HG02970 (cell line): ENCODE data around the gene APOC1.
"Not testable (repeated sequence)": the region's sequence is repeated elsewhere in the genome, so short reads cannot be mapped to it uniquely, and the experiment has no call there.

Experiments used
- ATAC-seq: cut with Tn5 transposase; IDR thresholded peaks from one replicate; pipeline ENCODE4 v1.9.1; 2021; ENCODE audit warnings: mild to moderate bottlenecking, moderate library complexity, moderate number of reproducible peaks; ENCODE audit not compliant: unreplicated experiment, low FRiP score

Gene APOC1

DNA sequence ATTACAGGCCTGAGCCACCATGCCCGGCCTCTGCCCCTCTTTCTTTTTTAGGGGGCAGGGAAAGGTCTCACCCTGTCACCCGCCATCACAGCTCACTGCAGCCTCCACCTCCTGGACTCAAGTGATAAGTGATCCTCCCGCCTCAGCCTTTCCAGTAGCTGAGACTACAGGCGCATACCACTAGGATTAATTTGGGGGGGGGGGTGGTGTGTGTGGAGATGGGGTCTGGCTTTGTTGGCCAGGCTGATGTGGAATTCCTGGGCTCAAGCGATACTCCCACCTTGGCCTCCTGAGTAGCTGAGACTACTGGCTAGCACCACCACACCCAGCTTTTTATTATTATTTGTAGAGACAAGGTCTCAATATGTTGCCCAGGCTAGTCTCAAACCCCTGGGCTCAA is 4.6 kb upstream of the APOC1 start:
- ATAC-seq = no peak

DNA sequence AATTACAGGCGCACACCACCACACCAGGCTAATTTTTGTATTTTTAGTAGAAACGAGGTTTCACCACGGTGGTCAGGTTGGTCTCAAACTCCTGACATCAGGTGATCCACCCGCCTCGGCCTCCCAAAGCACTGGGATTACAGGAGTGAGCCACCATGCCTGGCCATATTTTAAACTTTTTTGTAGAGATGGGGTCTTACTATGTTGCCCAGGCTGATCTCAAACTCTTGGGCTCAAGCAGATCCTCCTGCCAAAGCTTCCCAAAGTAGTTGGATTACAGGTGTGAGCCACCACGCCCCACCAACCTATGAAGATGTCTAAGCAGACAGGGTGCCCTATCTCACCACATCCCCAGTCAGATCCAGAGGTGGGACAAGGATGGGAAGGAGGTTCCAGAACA is 2.5 kb upstream of the APOC1 start:
- not testable (repeated sequence) for ATAC-seq

GRCh38 chr19:44912854-44913253 is 1.6 kb upstream of the APOC1 start:
- no peak for ATAC-seq

GRCh38 chr19:44913512-44914432 is 636 bp upstream of the APOC1 start:
- ATAC-seq = not testable (repeated sequence)

GRCh38 chr19:44924243-44924725 is 9.9 kb downstream of the APOC1 start:
- no peak for ATAC-seq

GRCh38 chr19:44925114-44925891 is 10.9 kb downstream of the APOC1 start:
- ATAC-seq = no peak

DNA sequence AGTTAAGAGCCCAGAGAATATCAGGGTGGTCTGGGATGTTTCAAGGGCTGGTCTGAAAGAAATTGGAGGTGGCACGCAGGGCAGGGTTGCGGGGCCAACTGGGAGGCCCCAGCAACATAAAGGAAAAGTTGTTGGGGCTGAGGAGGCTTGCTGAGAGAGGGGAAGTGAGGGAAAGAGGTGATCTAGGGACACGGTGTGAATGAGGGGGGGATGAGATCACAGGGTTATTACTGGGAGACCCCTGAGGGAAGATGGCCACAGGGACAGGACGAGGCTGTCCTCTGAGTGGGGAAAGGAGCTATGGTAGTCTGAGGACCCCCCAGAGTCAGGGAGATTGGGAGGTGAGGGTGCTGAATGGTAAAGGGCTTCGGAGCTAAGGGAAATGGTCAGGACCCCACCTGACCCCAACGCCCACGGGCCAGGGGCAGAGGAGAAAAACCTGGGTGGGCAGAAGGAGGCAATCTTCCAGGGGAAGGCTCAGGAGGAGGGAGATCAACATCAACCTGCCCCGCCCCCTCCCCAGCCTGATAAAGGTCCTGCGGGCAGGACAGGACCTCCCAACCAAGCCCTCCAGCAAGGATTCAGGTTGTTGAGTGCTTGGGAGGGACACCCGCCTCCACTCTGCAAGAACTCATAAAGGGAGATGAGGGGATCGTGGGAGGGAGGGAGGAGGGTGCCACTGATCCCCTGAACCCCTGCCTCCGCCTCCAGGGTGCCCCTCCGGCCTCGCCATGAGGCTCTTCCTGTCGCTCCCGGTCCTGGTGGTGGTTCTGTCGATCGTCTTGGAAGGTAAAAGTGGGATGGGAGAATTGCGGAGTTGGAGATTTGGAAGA is 12.1 kb downstream of the APOC1 start:
- ATAC-seq = not testable (repeated sequence)

DNA sequence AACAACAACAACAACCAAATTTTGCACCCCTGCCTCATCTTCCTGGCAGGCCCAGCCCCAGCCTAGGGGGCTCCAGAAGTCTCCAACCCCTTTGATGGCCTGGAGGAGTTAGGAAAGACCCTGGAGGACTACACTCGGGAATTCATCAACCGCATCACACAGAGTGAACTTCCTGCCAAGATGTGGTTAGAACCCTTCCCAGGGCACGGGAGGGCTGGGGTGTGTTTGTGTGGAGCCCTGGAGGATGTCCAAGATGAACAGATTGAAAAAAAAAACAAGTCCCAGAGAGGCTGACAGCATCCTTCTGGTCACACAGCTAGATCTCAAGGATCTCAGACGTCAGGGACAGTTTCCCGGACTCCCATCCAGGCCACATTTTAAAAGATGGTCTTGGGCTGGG is 13.3 kb downstream of the APOC1 start:
- no peak for ATAC-seq

GRCh38 chr19:44930088-44930487 is 15.7 kb downstream of the APOC1 start:
- ATAC-seq = no peak

- no peak for ATAC-seq
Observed at GRCh38 chr19:44931541-44931940, 17.1 kb downstream of the APOC1 start.

DNA sequence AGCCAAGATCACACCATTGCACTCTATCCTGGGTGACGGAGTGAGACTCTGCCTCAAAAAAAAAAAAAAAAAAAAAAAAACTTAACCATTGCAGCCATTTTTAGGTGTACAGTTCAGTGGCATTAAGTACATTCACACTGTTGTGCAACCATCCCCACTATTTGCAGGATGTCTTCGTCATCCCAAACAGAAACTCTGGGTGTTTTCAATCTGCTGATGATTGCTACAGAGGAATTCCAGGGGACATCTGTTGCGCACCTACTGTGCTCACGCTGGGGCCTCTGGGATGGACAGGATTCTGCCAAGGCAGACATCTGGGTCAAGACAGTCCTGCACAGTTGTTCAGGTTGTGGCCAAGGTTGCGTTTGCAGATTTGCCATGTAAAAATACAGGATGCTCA is 25.3 kb downstream of the APOC1 start:
- ATAC-seq = no peak

DNA sequence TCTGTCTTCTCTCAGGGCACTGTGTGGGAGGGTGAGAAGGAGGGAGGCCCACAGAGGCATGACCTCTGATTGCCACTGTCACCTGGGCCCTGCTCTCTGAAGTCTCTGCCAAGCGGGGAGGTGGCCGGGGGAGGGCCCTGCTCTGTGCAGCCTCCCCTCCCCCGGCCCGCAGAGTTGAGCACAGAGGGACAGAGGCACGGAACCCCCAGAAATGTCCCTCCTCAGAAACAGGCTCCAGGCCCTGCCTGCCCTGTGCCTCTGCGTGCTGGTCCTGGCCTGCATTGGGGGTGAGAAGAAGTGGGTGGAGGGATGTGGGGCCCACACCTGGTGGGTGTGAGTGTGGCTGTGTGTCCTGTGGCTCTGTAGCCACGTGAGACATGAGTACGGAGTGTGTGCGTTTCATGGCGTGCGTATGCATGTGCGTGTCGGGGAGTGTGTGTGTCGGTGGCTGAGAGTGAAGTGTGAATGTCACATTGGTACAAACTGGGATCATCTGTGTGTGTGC is 27.7 kb downstream of the APOC1 start, which contains the start of gene APOC4:
Gene APOC4 (plus strand): TSS at position 171 of the 505 bp plus-strand sequence. CDS start 41 bp downstream, at position 212.
- ATAC-seq = no peak

- no peak for ATAC-seq
Observed at GRCh38 chr19:44943801-44944249, 29.4 kb downstream of the APOC1 start.

- no peak for ATAC-seq
Observed at GRCh38 chr19:44947041-44947581, 32.7 kb downstream of the APOC1 start.

DNA sequence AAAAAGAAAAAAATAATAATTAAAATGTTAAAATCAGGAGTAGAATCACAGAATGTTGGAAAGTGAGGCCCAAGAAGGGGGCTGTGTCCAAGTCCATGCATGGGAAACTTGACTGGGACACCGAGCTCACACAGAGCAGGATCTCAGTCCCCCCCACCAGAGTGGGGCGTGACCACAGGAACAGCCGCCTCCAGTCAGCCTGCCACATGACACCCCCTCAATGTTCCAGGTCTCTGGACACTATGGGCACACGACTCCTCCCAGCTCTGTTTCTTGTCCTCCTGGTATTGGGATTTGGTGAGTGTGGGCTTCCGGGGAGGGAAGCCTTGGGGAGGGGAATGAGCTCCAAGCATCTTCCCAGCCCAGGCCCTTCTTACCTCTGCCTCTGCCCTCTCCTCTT is 33.8 kb downstream of the APOC1 start:
- ATAC-seq = no peak

DNA sequence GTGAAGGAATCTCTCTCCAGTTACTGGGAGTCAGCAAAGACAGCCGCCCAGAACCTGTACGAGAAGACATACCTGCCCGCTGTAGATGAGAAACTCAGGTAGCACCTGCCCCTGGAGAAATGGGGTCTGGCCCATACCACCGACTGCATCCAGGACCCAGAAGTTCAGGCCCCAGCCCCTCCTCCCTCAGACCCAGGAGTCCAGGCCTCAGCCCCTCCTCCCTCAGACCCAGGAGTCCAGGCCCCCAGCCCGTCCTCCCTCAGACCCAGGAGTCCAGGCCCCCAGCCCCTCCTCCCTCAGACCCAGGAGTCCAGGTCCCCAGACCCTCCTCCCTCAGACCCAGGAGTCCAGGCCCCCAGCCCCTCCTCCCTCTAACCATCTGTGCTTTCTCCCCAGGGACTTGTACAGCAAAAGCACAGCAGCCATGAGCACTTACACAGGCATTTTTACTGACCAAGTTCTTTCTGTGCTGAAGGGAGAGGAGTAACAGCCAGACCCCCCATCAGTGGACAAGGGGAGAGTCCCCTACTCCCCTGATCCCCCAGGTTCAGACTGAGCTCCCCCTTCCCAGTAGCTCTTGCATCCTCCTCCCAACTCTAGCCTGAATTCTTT is 34.5 kb downstream of the APOC1 start:
- no peak for ATAC-seq

DNA sequence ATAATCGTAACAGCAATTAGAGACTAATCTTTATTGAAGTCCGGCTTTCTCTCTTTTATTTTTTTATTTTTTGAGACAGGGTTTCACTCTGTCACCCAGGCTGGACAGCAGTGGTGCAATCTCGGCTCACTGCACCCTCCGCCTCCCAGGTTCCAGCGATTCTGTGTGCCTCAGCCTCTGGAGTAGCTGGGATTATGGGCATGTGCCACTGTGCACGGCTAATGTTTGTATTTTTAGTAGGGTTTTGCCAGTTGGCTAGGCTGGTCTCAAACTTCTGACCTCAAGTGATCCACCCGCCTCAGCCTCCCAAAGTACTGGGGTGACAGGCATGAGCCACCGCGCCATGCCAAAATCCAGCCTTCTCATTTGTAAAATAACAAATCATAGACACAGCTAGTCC is 35.1 kb downstream of the APOC1 start:
- ATAC-seq = no peak

DNA sequence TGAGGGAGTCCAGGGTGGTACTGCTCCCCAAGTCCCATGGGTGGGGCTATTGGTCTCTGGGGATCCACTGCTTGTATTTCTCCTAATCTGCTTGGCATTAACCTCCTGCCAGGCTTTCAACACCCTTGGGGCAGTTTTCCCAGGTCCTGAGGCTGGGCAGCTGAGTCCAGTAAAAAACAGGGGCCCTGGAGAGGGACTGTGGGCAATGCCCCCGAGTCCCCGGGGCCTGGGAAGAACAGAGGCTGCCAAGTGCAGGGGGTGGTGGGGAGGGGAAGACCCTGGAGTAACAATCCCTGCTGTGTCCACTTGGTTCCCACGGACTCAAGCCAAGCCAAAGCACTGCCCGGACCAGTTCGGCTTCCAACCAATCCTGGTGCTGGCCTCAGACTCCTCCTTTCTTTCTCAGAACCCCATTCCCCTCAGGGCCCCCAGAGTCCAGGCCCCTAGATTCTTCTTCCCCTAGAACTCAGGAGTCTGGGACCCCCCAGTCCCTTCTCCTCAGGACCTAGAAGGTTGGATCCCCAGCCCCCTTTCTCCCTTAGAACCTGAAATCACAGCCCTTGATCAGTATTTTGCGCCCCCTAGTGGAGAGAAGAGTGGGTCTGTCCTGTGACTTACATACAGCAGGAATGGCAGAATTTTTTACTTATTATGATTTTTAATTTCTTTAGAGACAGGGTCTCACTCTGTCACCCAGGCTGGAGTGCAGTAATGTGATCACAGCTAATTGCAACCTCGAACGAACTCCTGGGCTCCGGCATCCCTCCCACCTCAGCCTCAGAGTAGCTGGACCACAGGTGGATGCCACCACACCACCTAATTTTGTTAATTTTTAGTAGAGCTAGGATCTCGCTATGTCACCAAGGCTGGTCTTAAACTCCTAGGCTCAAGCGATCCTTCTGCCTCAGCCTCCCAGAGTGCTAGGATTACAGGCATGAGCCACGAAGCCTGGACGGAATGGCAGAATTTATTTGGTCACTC is 37.1 kb downstream of the APOC1 start:
- no peak for ATAC-seq
